Smooth muscle cell (in vitro differentiated cells): ENCODE data around the gene ERBB2. TPM values are rescaled to one million over a fixed set of nuclear protein-coding genes. Genes with fewer than 3 reads are reported as not detected.

ENCODE experiments used
- DNase-seq: peaks from one replicate; lab custom pipeline; 2025; ENCODE audit not compliant: unreplicated experiment; lab: John Stamatoyannopoulos, UW
- H2AFZ ChIP-seq: fragments of 200-600 bp; sonication (generic); 2 replicates; pipeline ENCODE4 v1.6.0; 2016; ENCODE audit warnings: antibody characterized with exemption, low read depth, mild to moderate bottlenecking
- H3F3A ChIP-seq: fragments of 200-600 bp; sonication (generic); 2 replicates; pipeline ENCODE4 v1.6.0; 2017; ENCODE audit warnings: antibody characterized with exemption, low read depth
- H3K27ac ChIP-seq: fragments of 200-600 bp; sonication (generic); 2 replicates; pipeline ENCODE4 v1.5.1; 2016; ENCODE audit warnings: low read depth, mild to moderate bottlenecking
- H3K27me3 ChIP-seq: fragments of 200-600 bp; sonication (generic); 2 replicates; pipeline ENCODE4 v1.6.1; 2016; ENCODE audit warnings: low read depth, mild to moderate bottlenecking
- H3K36me3 ChIP-seq: fragments of 200-600 bp; sonication (generic); 2 replicates; pipeline ENCODE4 v1.5.1; 2016; ENCODE audit warnings: low read depth
- H3K4me1 ChIP-seq: fragments of 200-600 bp; sonication (generic); 2 replicates; pipeline ENCODE4 v1.5.1; 2016; ENCODE audit warnings: low read depth
- H3K4me2 ChIP-seq: fragments of 200-600 bp; sonication (generic); 2 replicates; pipeline ENCODE4 v1.6.0; 2016; ENCODE audit warnings: mild to moderate bottlenecking
- H3K4me3 ChIP-seq: fragments of 200-600 bp; sonication (generic); 2 replicates; pipeline ENCODE4 v1.5.1; 2016; ENCODE audit warnings: mild to moderate bottlenecking
- H3K79me2 ChIP-seq: fragments of 200-600 bp; sonication (generic); 2 replicates; pipeline ENCODE4 v1.6.0; 2016; ENCODE audit warnings: low read depth, mild to moderate bottlenecking
- H3K9ac ChIP-seq: fragments of 200-600 bp; sonication (generic); 2 replicates; pipeline ENCODE4 v1.6.0; 2016; ENCODE audit warnings: low read depth
- H3K9me3 ChIP-seq: fragments of 200-600 bp; sonication (generic); replicated peaks from 2 replicates; pipeline ENCODE4 v1.5.1; 2016; ENCODE audit warnings: low read depth
- H4K20me1 ChIP-seq: fragments of 200-600 bp; sonication (generic); 2 replicates; pipeline ENCODE4 v1.6.0; 2016; ENCODE audit warnings: low read depth
- CTCF ChIP-seq: fragments of 200-600 bp; sonication (generic); IDR thresholded peaks from 2 replicates; pipeline ENCODE4 v1.5.1; 2017; ENCODE audit warnings: borderline replicate concordance, mild to moderate bottlenecking, antibody characterized with exemption; ENCODE audit not compliant: insufficient read depth, poor library complexity, severe bottlenecking
- WGBS: methylation state at CpG from one replicate; pipeline ENCODE4 v1.1.7; 2016; ENCODE audit warnings: low lambda C conversion rate; 5-methylcytosine and 5-hydroxymethylcytosine counted together
- polyA plus RNA-seq: library from polyadenylated mRNA; unstranded; fragments of >200 nt; fragmentation: Nextera tagmentation; extraction: Ambion mirVana; gene quantifications from 2 replicates; pipeline ENCODE4 v1.2.1, GENCODE V29; 2016
- total RNA-seq: library from RNA; depleted of rRNA; stranded (reverse); fragments of >200 nt; gene quantifications from 2 replicates; pipeline ENCODE4 v1.2.3, GENCODE V29; 2014

ERBB2 gene
- total and polyA plus RNA-seq, 2 experiments from 2014 or later, result 49.4 to 53.6 TPM

- Histone ChIP-seq H3K4me1 (peaks cover 4% of the 10 kb centered on the region), H3K4me3 (peak overlapping the region; percentile 73), H2AFZ (peak overlapping the region; percentile 98), H3K79me2 (no peaks in the 10 kb centered on the region), H3K9ac (no peak overlapping the region), H4K20me1 (no peaks in the 10 kb centered on the region), H3K9me3 (no peaks in the 10 kb centered on the region), H3K4me2 (peak overlapping the region; percentile 97), H3F3A (peaks cover 4% of the 10 kb centered on the region), H3K27ac (no peak overlapping the region), H3K27me3 (no peaks in the 10 kb centered on the region), H3K36me3 (no peaks in the 10 kb centered on the region)
- TF ChIP-seq CTCF, result no peak
- DNase-seq, result no peak
- WGBS, result 62% methylated on average over 6 of the region's 6 CpGs
Measured at GRCh38 chr17:39687101-39687545, 12.7 kb upstream of the ERBB2 start.

GRCh38 chr17:39687546-39688474 is 12.1 kb upstream of the ERBB2 start, which contains the start of gene PGAP3:
TSS of gene PGAP3 (minus strand) at chr17:39688057. CDS start at chr17:39688014, 43 bp downstream.
- WGBS, result 7% methylated on average over 41 of the region's 45 CpGs
- Histone ChIP-seq H3K4me1 (peaks cover 4% of the 10 kb centered on the region), H3F3A (peaks cover 4% of the 10 kb centered on the region), H3K4me2 (peak within 1 kb of the TSS; percentile 97), H3K27me3 (no peaks in the 10 kb centered on the region), H4K20me1 (no peaks in the 10 kb centered on the region), H3K36me3 (no peaks in the 10 kb centered on the region), H3K27ac (peak within 1 kb of the TSS; percentile 73), H3K4me3 (peak within 1 kb of the TSS; percentile 73), H2AFZ (peak within 1 kb of the TSS; percentile 98), H3K9ac (peak within 1 kb of the TSS; percentile 76), H3K79me2 (no peaks in the 10 kb centered on the region), H3K9me3 (no peaks in the 10 kb centered on the region)
- TF ChIP-seq CTCF, result no peak
- peak; percentile 55 for DNase-seq

GRCh38 chr17:39688475-39688835 is 11.4 kb upstream of the ERBB2 start:
- Histone ChIP-seq H4K20me1 (no peaks in the 10 kb centered on the region), H3K9me3 (no peaks in the 10 kb centered on the region), H3K27me3 (no peaks in the 10 kb centered on the region), H3K4me2 (peak overlapping the region; percentile 97), H3K79me2 (no peaks in the 10 kb centered on the region), H3K27ac (peak overlapping the region; percentile 73), H3K36me3 (no peaks in the 10 kb centered on the region), H3F3A (peaks cover 4% of the 10 kb centered on the region), H3K4me3 (peak overlapping the region; percentile 73), H3K9ac (peak overlapping the region; percentile 76), H3K4me1 (peaks cover 4% of the 10 kb centered on the region), H2AFZ (peak overlapping the region; percentile 98)
- no peak for DNase-seq
- 16% methylated on average over 6 of the region's 6 CpGs for WGBS
- TF ChIP-seq CTCF, result no peak

- no peak for TF ChIP-seq CTCF
- H3K27me3 ChIP-seq, result no peaks in the 10 kb centered on the region
- H3K27ac ChIP-seq, result no peak overlapping the region
- WGBS, result 34% methylated on average over 3 of the region's 3 CpGs
- no peaks in the 10 kb centered on the region for H3K9me3 ChIP-seq
- peak overlapping the region; percentile 97 for H3K4me2 ChIP-seq
- H3K36me3 ChIP-seq, result no peaks in the 10 kb centered on the region
- H4K20me1 ChIP-seq, result no peaks in the 10 kb centered on the region
- peaks cover 4% of the 10 kb centered on the region for H3F3A ChIP-seq
- no peak for DNase-seq
- H3K4me3 ChIP-seq, result peak overlapping the region; percentile 73
- no peaks in the 10 kb centered on the region for H3K79me2 ChIP-seq
- H2AFZ ChIP-seq, result no peak overlapping the region
- H3K4me1 ChIP-seq, result peaks cover 4% of the 10 kb centered on the region
- no peak overlapping the region for H3K9ac ChIP-seq
Measured at GRCh38 chr17:39688945-39689344, 10.9 kb upstream of the ERBB2 start.
